NOMO-1 (cell line): ENCODE data around the gene FRMD1.

Experiments
- DNase-seq, 2 experiments: peaks; one replicate each; lab custom pipeline; 2025; ENCODE audit not compliant: unreplicated experiment in 2 of 2; lab: John Stamatoyannopoulos, UW

Gene FRMD1

DNA sequence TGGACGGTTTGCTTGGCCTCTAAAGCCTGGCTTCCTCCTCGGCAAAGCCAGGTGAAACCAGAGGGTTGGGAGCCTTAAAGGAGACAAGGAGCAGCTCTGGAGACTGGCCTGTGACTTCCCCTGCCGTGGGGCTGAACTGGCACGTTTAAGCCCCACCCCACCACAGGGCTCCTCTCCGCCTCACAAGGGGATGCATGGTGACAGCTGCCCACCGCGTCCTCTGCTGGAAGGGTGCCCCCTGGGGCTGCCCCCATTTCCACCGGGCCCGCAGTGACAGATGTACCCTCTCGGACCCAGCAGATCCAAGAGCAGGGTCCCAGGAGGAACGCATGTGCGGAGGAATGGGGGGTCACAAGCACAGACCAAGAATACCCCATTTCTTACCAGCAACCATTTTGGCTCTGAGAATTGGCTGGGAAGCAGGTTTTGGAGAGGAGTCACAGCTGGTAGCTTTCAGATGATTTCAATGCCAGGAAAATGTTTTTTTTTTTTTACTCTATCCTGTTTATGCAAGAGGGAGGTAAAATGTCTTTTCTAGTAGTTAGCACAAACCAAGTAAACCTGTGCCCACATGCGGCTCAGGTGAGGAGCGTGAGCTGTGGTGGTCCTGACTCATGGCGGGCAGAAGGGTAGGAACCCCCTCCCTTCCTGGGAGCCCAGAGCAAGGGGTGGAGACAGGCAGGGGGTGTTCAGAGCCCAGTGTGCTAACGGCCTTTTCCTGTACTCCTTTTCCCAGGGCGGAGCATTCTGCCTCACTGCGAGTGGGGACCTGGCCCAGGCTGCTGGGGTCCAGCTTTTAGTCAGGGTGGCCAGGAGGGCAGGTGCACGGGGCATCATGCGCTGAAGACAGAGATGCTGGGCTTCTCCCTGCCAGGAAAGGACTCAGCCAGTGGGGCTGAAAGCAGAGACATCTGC, 33.0 kb downstream of the FRMD1 start:
- no peak for DNase-seq

- DNase-seq = no peak
Measured at GRCh38 chr6:168045141-168045691, 33.8 kb downstream of the FRMD1 start.

DNA sequence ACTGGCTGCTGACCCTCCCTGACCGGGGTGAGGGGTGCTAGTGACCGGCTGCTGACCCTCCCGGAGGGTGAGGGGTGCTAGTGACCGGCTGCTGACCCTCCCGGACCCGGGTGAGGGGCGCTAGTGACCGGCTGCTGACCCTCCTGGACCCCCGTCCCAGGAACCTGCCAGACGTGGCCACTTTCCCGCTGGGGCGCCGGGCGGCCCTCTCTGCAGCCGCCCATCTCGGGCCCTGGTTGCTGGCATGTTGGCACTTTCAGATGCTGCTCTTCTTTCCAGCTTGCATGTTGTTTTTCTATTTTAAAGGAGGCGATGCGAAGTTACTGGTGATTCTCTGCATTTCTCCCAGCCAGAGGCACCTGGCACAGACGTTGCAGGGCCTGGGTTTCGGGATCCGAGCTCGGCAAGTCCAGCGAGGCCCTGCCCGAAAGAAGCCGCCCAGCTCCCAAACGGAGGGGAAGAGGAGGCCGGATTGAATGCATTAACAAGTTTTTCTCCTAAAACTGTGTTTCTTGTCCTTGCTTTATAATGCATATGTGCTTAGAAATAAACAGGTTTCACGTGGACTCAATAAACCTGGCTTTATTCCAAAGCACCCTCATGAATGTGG, 34.4 kb downstream of the FRMD1 start:
- DNase-seq = no peak

- no peak for DNase-seq
Measured at GRCh38 chr6:168043848-168044415, 35.1 kb downstream of the FRMD1 start.

DNA sequence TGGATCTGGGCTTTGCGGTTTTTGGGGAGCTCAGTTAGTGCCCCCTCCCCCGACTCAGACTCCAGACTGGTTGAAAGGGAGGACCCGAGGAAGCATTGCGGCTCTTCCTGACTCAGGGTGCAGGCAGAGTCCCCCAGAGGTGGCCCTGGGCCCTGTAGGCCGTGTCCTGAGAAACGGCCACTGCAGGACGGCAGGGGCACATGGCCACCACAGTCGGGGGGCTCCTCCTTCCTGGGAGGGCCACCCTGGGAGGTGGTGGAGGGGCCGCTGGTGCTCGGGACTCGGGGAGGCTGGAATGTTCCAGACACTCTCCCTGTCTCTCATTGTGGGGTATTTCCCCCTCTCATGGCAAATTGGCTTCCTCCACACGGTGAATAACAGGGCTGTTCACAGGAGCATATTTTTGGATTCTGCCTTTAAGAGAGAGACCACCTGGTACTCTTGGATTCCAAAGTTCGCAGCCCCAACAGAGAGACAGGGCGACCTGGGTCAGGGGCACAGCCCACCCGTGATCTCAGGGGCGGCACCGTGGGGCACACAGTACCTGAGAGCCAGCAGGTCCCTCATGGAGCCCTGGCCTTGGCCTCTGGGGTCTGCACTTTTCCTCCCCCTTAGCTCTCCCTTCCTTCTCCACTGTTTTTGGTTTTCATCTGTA, 35.7 kb downstream of the FRMD1 start:
- no peak for DNase-seq

- DNase-seq = no peak
Measured at GRCh38 chr6:168042426-168043192, 36.4 kb downstream of the FRMD1 start.

DNA sequence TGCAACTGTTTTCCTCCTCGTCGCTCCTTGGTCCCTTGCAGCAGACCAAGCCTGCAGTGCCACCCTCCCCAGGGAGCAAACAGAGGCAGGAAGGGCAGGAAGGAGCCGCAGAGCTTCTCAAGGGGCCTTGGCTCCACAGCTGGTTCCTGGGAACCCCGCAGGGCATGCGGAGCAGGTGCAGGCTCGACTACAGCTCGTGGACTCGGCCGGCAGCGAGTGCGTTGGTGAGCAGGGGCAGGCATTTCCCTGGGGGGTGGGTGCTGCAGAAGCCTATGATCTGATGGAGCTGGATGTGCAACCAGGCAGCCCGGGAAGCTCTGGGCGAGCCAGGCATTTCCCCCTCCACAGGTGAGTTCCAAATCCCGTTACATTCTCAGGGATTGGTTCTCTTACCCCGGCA, 37.1 kb downstream of the FRMD1 start:
- no peak for DNase-seq

GRCh38 chr6:168040856-168041496, 38.0 kb downstream of the FRMD1 start:
- no peak for DNase-seq

- DNase-seq = no peak
Measured at GRCh38 chr6:168039849-168040248, 39.2 kb downstream of the FRMD1 start.

DNA sequence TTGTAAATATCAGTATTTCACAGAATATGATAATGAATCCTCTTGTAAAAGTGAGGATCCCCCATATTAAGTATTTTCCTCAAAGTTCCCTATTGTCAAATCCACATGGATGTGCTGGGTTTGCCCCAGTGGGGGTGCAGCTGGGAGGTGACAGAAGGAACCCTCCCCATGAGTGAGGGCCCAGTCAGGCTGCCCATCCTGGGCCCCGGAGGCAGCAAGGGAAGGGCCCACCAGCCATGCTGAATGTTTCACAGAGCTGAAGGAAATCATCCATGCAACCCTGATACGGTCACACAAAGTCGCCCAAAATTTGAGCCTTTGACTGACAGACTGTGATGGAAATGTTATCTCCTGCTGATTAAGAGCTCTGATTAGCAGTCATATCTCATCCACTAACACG, 39.7 kb downstream of the FRMD1 start:
- no peak for DNase-seq

DNA sequence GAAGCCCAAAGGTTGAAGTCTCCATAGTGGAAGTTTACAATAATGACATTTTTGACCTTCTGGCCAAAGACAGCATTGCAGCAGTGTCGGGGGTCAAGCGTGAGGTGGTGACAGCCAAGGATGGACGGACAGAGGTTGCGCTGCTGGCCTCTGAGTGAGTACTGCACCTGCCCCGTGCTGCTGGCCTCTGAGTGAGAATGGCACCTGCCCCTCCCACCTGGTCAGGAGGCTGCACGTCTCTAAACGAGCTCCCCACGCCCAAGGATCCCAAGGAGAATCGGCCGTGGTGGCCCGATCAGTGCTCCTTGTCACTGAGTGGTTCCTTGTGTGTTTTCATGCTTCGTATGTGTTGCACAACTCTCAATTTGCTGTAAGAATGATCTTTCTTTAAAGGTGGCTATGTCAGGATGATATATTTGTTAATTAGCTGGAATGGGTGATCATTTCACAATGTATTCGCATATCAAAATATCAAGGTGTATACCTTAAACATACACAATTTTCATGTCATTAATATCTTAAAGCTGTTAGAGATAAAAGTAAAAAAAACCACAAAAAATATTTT, 40.4 kb downstream of the FRMD1 start:
- no peak for DNase-seq

DNA sequence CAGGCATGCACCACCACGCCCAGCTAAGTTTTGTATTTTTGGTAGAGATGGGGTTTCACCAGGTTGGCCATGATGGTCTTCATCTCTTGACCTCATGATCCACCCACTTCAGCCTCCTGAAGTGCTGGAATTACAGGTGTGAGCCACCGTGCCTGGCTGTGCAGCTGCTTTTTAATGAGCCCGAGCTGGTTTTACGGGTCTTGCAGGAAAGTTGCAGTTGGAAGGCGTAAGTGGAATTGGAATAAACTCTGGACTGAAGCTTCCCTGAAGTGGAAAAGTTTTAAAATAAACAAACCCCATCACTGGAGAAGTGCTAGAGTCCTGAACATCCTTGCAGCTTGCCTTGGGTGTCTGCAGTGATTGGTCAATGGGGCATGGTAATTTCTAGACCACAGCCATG, 41.2 kb downstream of the FRMD1 start:
- DNase-seq = no peak

- DNase-seq = no peak
Measured at GRCh38 chr6:168037242-168037641, 41.8 kb downstream of the FRMD1 start.

DNA sequence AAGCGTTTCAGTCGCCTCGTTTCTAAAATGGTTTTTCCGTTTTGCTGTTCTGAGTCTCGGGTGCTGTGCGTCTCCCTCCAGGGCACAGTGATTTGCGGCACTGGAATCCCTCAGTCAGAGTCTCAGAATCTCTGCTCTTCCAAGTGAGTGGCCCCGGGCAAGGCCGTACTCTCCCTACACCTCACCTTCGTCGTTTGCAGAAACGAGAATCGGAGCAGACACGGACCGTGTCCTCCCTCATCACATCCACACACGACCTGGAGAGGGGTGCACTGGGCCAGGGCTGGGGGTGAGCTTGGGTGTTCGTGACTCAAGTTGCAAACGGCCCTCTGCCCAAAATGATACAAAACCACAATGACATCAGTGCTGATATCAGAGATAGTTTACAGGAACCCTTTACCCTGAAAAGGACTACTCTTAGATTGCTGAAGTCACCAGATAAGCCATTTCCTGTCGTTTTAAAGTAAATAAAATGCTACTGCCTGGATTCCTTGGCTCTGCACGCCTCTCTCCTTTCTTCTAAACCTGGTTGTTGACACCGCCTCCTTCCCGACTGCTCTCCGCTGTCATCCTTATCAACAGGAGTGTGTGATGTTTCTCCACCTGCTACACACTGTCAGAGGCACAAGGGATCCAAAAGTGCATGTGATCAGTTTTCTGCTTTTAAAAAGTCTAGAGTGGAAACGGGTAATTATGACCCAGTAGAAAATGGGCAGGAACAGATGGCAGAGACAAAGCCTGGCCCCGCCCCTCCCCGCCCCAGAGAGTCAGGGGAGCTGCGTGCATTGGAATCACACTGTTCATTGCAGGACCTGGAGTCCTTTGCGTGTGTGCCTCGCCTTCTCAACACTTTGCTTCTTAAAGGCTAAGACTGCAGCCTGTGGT, 43.1 kb downstream of the FRMD1 start:
- DNase-seq = no peak

DNA sequence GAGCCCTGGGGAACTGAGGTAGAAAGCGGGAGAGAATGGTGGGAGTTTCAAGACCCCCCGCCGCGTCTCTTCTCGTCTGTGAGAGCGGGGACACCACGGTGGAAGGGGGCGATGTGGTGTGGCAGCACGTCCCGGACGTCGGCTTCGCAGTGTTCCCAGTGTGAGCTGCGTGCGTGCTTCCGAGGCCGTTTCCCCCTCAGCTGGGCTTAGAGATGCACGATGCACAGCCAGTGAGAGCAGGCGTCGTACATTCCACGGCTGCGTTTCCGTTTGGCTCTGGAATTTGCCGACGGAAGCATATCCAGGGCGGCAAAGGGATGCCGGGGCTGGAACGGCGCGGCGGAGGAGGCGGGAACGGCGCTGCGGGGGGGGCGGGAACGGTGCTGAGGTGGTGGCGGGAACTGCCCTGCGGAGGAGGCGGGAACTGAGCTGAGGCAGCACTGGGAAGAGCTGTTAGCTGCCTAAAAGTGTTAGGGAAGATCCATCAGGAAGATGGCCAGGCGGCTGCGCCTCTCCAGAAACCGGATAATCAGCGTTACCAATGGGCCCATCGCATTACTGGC, 43.8 kb downstream of the FRMD1 start:
- no peak for DNase-seq

GRCh38 chr6:168034537-168034936, 44.5 kb downstream of the FRMD1 start:
- DNase-seq = no peak

DNA sequence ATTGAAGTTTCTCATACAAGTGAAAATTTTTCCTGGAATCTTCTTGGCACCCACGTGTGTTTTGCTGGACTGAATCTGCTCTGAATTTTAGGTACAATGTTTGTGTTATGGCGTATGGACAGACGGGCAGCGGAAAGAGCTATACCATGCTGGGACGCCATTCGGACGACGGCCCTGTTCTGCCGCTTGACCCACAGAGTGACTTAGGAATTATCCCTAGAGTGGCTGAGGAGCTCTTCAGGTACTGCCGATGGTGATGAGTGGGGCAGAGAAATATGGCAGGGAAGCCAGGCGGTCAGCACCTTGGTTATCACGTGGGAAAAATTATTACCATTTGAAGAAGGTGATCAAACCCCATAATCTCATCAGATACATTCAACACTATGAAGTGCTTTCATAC, 45.2 kb downstream of the FRMD1 start:
- no peak for DNase-seq

DNA sequence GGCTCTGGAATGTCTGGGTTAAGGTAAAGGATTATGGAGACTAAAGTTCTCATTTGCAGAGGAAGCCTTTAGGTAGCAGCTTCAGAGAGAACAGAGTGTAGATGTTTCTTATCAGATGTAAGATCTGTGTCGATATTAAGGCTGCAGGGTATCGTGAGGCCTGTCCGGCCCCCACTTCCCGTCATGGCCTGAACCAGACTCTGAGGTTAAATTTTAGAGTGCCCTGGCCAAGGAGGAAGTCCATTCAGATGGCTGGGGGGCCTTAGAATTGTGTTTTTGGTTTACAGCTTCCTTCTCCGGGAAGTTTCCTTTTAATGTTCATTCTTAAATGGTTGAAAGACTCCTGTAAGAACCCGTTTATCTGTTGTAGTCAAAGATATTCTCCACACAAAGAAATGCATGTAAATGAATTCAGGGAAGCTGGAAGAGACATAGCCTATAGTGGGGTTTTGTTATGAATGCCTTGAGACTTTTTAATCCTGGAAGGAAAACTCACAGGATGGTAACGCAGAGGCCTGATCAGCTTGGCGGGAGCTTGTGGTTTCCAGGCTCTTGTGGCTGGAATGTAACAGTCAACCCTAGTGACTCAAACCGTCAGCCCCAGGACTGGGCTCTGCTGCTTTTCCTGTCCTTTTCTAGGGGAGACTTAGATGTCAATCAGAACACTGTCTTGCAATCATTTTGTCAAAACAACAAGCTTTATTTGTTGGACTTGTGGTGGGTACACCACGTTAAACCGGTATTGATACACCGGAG, 46.8 kb downstream of the FRMD1 start:
- DNase-seq = peak; percentile 5 to 34
